ENCODE data around the gene TIMP1.

The TIMP1 gene

DNA sequence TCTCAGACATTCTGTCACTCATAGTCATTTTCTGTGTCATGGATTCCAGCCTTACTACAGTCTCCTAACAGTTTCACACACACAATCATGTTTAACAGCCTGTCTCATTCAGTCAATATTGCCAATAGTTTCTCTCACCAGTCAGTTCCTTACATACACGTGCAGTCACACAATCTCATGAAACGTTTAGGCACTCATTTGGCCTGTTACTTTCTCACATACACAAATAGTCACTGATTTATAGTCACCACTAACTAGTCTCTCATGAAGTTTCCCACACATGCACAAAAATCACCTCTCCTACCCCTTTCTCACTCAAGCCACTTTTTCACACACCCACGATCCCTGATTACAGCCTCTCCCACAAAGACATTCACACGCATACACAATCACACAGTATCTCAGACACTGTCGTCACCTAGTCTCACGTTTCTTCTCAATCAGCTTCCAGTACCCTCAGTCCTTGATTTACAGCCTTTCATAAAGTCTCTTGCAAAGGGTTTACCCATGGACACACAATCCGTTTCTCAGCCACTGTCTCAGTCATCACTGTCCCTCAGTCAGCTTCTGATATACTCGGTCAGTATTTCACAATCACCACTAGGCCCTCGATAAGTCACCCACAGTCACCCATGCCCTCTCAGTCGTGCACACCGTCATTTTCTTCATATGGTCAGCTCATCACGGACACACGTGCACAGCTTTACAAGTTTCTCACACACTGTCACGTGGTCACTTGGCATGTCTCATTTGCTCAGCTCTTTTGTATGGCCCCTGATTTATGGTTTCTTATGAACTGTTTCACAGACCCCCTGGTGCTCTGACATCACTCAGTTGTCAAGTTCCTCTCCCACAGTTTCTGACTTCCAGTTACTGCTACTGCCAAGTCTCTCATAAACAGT, 51.7 kb downstream of the TIMP1 start:
- Histone ChIP-seq H3K27me3 (ENCODE audit: insufficient read depth, low read depth, severe bottlenecking) (peaks cover 13% of the 10 kb centered on the region), H3K4me3 (ENCODE audit: low read depth, low read length) (no peak overlapping the region), H3K36me3 (no peaks in the 10 kb centered on the region; the same call in 1 of the 2 replicates), H3K27ac (no peak overlapping the region), H3K9me3 (ENCODE audit: severe bottlenecking) (no peaks in the 10 kb centered on the region)
- no peak for DNase-seq
- TF ChIP-seq, protein P1, sequence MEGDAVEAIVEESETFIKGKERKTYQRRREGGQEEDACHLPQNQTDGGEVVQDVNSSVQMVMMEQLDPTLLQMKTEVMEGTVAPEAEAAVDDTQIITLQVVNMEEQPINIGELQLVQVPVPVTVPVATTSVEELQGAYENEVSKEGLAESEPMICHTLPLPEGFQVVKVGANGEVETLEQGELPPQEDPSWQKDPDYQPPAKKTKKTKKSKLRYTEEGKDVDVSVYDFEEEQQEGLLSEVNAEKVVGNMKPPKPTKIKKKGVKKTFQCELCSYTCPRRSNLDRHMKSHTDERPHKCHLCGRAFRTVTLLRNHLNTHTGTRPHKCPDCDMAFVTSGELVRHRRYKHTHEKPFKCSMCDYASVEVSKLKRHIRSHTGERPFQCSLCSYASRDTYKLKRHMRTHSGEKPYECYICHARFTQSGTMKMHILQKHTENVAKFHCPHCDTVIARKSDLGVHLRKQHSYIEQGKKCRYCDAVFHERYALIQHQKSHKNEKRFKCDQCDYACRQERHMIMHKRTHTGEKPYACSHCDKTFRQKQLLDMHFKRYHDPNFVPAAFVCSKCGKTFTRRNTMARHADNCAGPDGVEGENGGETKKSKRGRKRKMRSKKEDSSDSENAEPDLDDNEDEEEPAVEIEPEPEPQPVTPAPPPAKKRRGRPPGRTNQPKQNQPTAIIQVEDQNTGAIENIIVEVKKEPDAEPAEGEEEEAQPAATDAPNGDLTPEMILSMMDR (IDR thresholded peaks at IDR 0.05; ENCODE audit: low read depth, low read length) = no peak

DNA sequence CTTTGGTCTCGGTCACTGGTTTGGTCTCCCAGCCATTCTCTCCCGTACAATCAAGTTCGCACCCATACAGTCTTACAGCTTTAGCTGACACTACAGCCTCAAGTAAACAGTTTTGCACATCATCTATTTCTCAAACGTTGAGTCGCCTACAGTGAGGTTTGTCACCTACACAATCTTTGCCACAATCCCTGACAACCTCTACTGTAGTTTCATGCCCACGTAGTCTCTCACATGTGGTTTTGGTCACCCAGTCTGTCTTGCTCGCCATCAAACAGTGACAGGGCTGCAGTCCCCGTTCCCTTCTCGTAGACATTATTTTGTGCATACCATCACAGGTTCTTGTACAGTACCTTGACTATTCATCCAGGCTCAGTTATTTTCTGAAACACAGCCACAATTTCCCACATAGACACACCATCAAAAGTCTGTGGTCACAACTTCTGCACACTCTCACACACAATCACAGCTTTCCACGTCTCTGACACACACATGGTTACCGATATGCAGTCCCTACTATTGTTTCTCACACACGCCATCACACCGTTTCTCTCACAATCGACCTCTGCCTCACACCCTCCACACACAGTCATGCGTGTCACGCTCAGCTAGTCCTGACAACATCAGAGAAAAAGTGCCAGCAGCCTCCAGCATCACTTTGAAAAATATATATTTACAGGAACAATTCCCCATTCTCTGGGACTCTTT, 52.8 kb downstream of the TIMP1 start:
- H3K4me3 ChIP-seq (ENCODE audit: low read depth, low read length) = no peak overlapping the region
- H3K27me3 ChIP-seq (ENCODE audit: insufficient read depth, low read depth, severe bottlenecking) = peaks cover 18% of the 10 kb centered on the region
- DNase-seq = no peak
- no peaks in the 10 kb centered on the region for H3K9me3 ChIP-seq (ENCODE audit: severe bottlenecking)
- TF ChIP-seq, protein P1 (IDR thresholded peaks at IDR 0.05; ENCODE audit: low read depth, low read length) = no peak
- H3K27ac ChIP-seq = no peak overlapping the region
- H3K36me3 ChIP-seq = peaks cover 5% of the 10 kb centered on the region
